Neural progenitor cell (in vitro differentiated cells): ENCODE data around the gene ZNF146. TPM values are rescaled to one million over a fixed set of nuclear protein-coding genes. Genes with fewer than 3 reads are reported as not detected.
"Not testable (repeated sequence)": the region's sequence is repeated elsewhere in the genome, so short reads cannot be mapped to it uniquely, and the experiment has no call there.

Experiments used
- DNase-seq: peaks from one replicate; pipeline ENCODE4 v3.0.0-alpha.2; 2016; ENCODE audit warnings: low spot score
- H2AFZ ChIP-seq: fragments of 200-600 bp; sonication (generic); replicated peaks from 2 replicates; pipeline ENCODE4 v1.6.1; 2016; ENCODE audit warnings: antibody characterized with exemption
- H3F3A ChIP-seq: fragments of 200-600 bp; sonication (generic); 2 replicates; pipeline ENCODE4 v1.6.1; 2016; ENCODE audit warnings: antibody characterized with exemption, low read depth
- H3K27ac ChIP-seq: fragments of 200-600 bp; sonication (generic); 2 replicates; pipeline ENCODE4 v1.5.1; 2016; ENCODE audit warnings: mild to moderate bottlenecking
- H3K27me3 ChIP-seq: fragments of 200-600 bp; sonication (generic); 2 replicates; pipeline ENCODE4 v1.6.1; 2016; ENCODE audit warnings: mild to moderate bottlenecking, moderate library complexity
- H3K36me3 ChIP-seq: fragments of 200-600 bp; sonication (generic); 2 replicates; pipeline ENCODE4 v1.5.1; 2016
- H3K4me1 ChIP-seq: fragments of 200-600 bp; sonication (generic); 2 replicates; pipeline ENCODE4 v1.6.1; 2016; ENCODE audit warnings: mixed run types
- H3K4me2 ChIP-seq: fragments of 200-600 bp; sonication (generic); 2 replicates; pipeline ENCODE4 v1.6.1; 2016
- H3K4me3 ChIP-seq: fragments of 200-600 bp; sonication (generic); 2 replicates; pipeline ENCODE4 v1.5.1; 2016
- H3K79me2 ChIP-seq: fragments of 200-600 bp; sonication (generic); 2 replicates; pipeline ENCODE4 v1.6.1; 2016; ENCODE audit warnings: low read depth
- H3K9ac ChIP-seq: fragments of 200-600 bp; sonication (generic); 2 replicates; pipeline ENCODE4 v1.6.1; 2016
- H3K9me3 ChIP-seq: fragments of 200-600 bp; sonication (generic); 2 replicates; pipeline ENCODE4 v1.5.1; 2016; ENCODE audit warnings: low read depth
- H4K20me1 ChIP-seq: fragments of 200-600 bp; sonication (generic); 2 replicates; pipeline ENCODE4 v1.6.1; 2016; ENCODE audit warnings: low read depth
- H3K27ac Mint-ChIP-seq: 3 replicates; pipeline ENCODE4 v1.8.0; 2021; ENCODE audit warnings: mixed read lengths
- H3K27me3 Mint-ChIP-seq: 2 replicates; pipeline ENCODE4 v1.8.0; 2022; ENCODE audit warnings: low read depth, mild to moderate bottlenecking, inconsistent platforms, moderate library complexity, mixed read lengths; ENCODE audit not compliant: insufficient read depth
- H3K36me3 Mint-ChIP-seq: 3 replicates; pipeline ENCODE4 v1.8.0; 2021; ENCODE audit warnings: mixed read lengths
- H3K4me1 Mint-ChIP-seq: 3 replicates; pipeline ENCODE4 v1.8.0; 2021; ENCODE audit warnings: mixed read lengths
- H3K4me3 Mint-ChIP-seq: 3 replicates; pipeline ENCODE4 v1.8.0; 2021; ENCODE audit warnings: mild to moderate bottlenecking, moderate library complexity, mixed read lengths
- H3K9me3 Mint-ChIP-seq: 3 replicates; pipeline ENCODE4 v1.8.0; 2020; ENCODE audit warnings: mixed read lengths
- CTCF ChIP-seq: fragments of 200-600 bp; sonication (generic); IDR thresholded peaks from 2 replicates; pipeline ENCODE4 v1.5.1; 2017; ENCODE audit warnings: antibody characterized with exemption, mild to moderate bottlenecking
- EZH2 ChIP-seq: fragments of 200-600 bp; sonication (generic); IDR thresholded peaks from 2 replicates; pipeline ENCODE4 v1.6.1; 2017; ENCODE audit warnings: antibody characterized with exemption, mild to moderate bottlenecking, moderate library complexity
- EZH2phosphoT487 ChIP-seq: fragments of 200-600 bp; sonication (generic); IDR thresholded peaks from 2 replicates; pipeline ENCODE4 v1.6.1; 2017; ENCODE audit warnings: antibody characterized with exemption
- total RNA-seq: library from RNA; depleted of rRNA; stranded (reverse); fragments of >200 nt; gene quantifications from 2 replicates; pipeline ENCODE4 v1.2.3, GENCODE V29; 2015; ENCODE audit warnings: low replicate concordance

Gene ZNF146
- total RNA-seq, 1 donor from 2014 or later, result 282 TPM

GRCh38 chr19:36225219-36225892, 10.4 kb downstream of the ZNF146 start:
- no peak for DNase-seq
- no peaks in the 10 kb centered on the region for H3K4me1 Mint-ChIP-seq
- TF ChIP-seq EZH2 (no peak), CTCF (no peak), EZH2phosphoT487 (no peak)
- H3K27ac Mint-ChIP-seq, result no peak overlapping the region
- Histone ChIP-seq H3F3A (peaks cover 12% of the 10 kb centered on the region), H3K9me3 (no peaks in the 10 kb centered on the region), H3K4me3 (no peak overlapping the region), H2AFZ (no peak overlapping the region), H3K36me3 (peaks cover 32% of the 10 kb centered on the region), H4K20me1 (peaks cover 89% of the 10 kb centered on the region), H3K4me2 (no peak overlapping the region), H3K79me2 (peaks cover 100% of the 10 kb centered on the region), H3K27ac (no peak overlapping the region), H3K27me3 (no peaks in the 10 kb centered on the region), H3K4me1 (no peaks in the 10 kb centered on the region), H3K9ac (no peak overlapping the region)
- peaks cover 10% of the 10 kb centered on the region for H3K27me3 Mint-ChIP-seq
- peaks cover 73% of the 10 kb centered on the region for H3K36me3 Mint-ChIP-seq
- H3K4me3 Mint-ChIP-seq, result no peak overlapping the region
- peaks cover 57% of the 10 kb centered on the region for H3K9me3 Mint-ChIP-seq

- H3K9me3 ChIP-seq, H3K4me1 ChIP-seq, H3K4me1 Mint-ChIP-seq, H3K27ac Mint-ChIP-seq, H2AFZ ChIP-seq, H3K4me2 ChIP-seq, H3K9ac ChIP-seq, H3K27ac ChIP-seq, H3K27me3 Mint-ChIP-seq, H3K27me3 ChIP-seq, H3K4me3 ChIP-seq, DNase-seq: not testable (repeated sequence)
- Histone ChIP-seq H3K36me3 (peaks cover 66% of the 10 kb centered on the region), H3K79me2 (peaks cover 85% of the 10 kb centered on the region), H3F3A (peaks cover 41% of the 10 kb centered on the region), H4K20me1 (peaks cover 49% of the 10 kb centered on the region)
- Mint-ChIP-seq H3K9me3 (peaks cover 80% of the 10 kb centered on the region), H3K4me3 (peak overlapping the region; percentile 52), H3K36me3 (peaks cover 89% of the 10 kb centered on the region)
Measured at GRCh38 chr19:36233626-36234025, 18.7 kb downstream of the ZNF146 start.

- no peak overlapping the region for H3K4me3 ChIP-seq
- no peaks in the 10 kb centered on the region for H3K4me1 Mint-ChIP-seq
- H3K27ac ChIP-seq, result no peak overlapping the region
- peaks cover 49% of the 10 kb centered on the region for H3F3A ChIP-seq
- H3K4me1 ChIP-seq, result peaks cover 7% of the 10 kb centered on the region
- H3K4me2 ChIP-seq, result no peak overlapping the region
- peaks cover 50% of the 10 kb centered on the region for H3K36me3 ChIP-seq
- peaks cover 23% of the 10 kb centered on the region for H4K20me1 ChIP-seq
- no peaks in the 10 kb centered on the region for H3K9me3 ChIP-seq
- peaks cover 70% of the 10 kb centered on the region for H3K9me3 Mint-ChIP-seq
- no peaks in the 10 kb centered on the region for H3K27me3 ChIP-seq
- H3K27ac Mint-ChIP-seq, result no peak overlapping the region
- peaks cover 57% of the 10 kb centered on the region for H3K79me2 ChIP-seq
- no peak for TF ChIP-seq EZH2phosphoT487
- no peak for TF ChIP-seq EZH2
- no peak for TF ChIP-seq CTCF
- H3K9ac ChIP-seq, result no peak overlapping the region
- peaks cover 4% of the 10 kb centered on the region for H3K27me3 Mint-ChIP-seq
- no peak overlapping the region for H2AFZ ChIP-seq
- no peak overlapping the region for H3K4me3 Mint-ChIP-seq
- DNase-seq, result no peak
- peaks cover 84% of the 10 kb centered on the region for H3K36me3 Mint-ChIP-seq
Measured at GRCh38 chr19:36236304-36236945, 21.5 kb downstream of the ZNF146 start.

GRCh38 chr19:36236946-36237310, 22.0 kb downstream of the ZNF146 start:
- Histone ChIP-seq H3K27ac (no peak overlapping the region), H3K36me3 (peaks cover 46% of the 10 kb centered on the region), H3K79me2 (peaks cover 52% of the 10 kb centered on the region), H3K4me1 (peaks cover 7% of the 10 kb centered on the region), H3K4me3 (no peak overlapping the region), H3K9ac (no peak overlapping the region), H2AFZ (no peak overlapping the region), H3K27me3 (no peaks in the 10 kb centered on the region), H4K20me1 (peaks cover 18% of the 10 kb centered on the region), H3F3A (peaks cover 49% of the 10 kb centered on the region), H3K9me3 (no peaks in the 10 kb centered on the region), H3K4me2 (no peak overlapping the region)
- TF ChIP-seq EZH2 (no peak), EZH2phosphoT487 (no peak), CTCF (no peak)
- H3K9me3 Mint-ChIP-seq, result peaks cover 69% of the 10 kb centered on the region
- peaks cover 4% of the 10 kb centered on the region for H3K27me3 Mint-ChIP-seq
- H3K27ac Mint-ChIP-seq, result no peak overlapping the region
- H3K4me1 Mint-ChIP-seq, result no peaks in the 10 kb centered on the region
- no peak overlapping the region for H3K4me3 Mint-ChIP-seq
- no peak for DNase-seq
- peaks cover 84% of the 10 kb centered on the region for H3K36me3 Mint-ChIP-seq
